NCI-H345 treated with DMSO at 0.1 percent for 48 hours (cell line): Measurements from ENCODE around the gene PAIP2.
"Not testable (repeated sequence)": the region's sequence is repeated elsewhere in the genome, so short reads cannot be mapped to it uniquely, and the experiment has no call there.

Experiments used
- DNase-seq: peaks from one replicate; lab custom pipeline; 2025; ENCODE audit not compliant: unreplicated experiment; lab: John Stamatoyannopoulos, UW

PAIP2 gene, protein sequence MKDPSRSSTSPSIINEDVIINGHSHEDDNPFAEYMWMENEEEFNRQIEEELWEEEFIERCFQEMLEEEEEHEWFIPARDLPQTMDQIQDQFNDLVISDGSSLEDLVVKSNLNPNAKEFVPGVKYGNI

GRCh38 chr5:139341689-139342422 is at the start of gene PAIP2:
Gene PAIP2, plus strand, starts transcription at chr5:139341854. Its CDS starts 21,931 bp downstream, at chr5:139363785.
- peak; percentile 96 for DNase-seq

DNA sequence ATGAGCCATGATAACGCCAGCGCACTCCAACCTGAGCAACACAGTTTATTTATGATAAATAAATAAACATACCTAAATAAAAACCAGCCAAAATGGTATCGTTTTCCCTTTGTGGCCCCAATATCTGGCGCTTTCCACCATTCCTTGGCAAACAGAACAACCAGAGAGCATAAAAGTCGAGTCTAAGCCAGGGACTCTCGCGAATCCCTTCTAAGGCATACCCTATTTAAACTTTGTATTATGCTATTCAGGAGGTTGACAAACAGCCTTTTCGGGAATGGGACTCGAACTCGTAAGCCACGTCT is 48.5 kb upstream of the PAIP2 start:
- DNase-seq, result no peak

GRCh38 chr5:139293507-139294373 is 47.9 kb upstream of the PAIP2 start, which contains the start of gene MATR3:
Gene MATR3, plus strand, starts transcription at chr5:139293740. Its CDS starts 13,676 bp downstream, at chr5:139307416.
- peak; percentile 83 for DNase-seq

DNA sequence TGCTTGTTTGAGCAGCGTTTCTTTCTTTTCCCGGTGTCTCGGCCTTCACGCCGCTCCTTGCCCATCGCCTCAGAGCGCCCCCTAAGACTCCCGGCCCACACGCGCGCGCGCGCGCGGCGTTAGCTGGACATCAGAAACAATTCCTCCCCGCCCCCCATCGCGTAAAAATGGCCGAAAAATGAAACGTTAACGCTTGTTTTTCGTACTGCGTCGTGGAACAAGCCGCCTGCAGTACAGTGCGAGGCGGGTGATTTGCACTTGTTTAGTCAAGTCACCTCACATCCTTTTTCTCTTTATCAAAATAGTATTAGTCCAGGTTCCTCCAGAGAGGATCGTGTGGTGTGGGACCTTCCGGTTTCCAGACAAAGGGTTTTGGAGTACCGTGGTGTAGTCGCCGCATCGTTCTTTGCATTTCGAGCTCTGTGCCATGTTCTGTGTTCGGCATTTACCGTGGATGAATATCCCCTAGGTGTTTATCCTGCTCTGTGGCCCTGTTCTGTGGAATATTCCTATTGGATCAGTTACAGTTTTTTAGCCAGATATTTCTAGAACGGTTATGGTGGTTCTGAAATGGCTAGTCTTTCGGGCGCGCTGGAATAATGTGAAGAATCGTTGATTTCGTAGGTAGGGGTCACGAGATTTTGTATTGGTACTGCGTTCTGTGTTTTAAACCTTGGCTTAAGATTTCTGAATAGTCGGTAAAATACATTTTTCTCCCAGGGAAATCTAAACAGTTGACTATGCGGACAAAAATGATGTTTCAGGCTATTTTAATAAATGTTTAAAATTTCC is 47.1 kb upstream of the PAIP2 start:
- peak; percentile 47 for DNase-seq

GRCh38 chr5:139295346-139296057 is 46.2 kb upstream of the PAIP2 start:
- DNase-seq, result no peak

DNA sequence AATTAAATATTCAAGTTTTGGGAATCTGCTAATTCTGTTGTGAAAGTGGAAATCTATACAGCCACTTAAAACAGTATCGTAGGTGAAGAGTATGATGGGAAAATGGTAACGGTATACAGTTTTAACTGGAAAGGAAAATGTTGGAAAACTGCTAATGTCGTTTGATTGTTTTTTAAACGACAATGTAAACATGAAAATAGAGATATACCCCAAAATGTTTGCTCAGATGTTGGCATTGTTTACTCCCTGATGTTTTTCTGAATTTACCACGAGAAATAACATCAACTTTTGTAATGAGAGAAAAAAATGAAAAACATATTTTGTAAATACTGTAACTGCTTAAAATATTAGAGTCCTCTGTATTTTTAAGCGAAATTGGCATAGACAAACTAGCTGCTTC is 45.5 kb upstream of the PAIP2 start:
- no peak for DNase-seq

DNA sequence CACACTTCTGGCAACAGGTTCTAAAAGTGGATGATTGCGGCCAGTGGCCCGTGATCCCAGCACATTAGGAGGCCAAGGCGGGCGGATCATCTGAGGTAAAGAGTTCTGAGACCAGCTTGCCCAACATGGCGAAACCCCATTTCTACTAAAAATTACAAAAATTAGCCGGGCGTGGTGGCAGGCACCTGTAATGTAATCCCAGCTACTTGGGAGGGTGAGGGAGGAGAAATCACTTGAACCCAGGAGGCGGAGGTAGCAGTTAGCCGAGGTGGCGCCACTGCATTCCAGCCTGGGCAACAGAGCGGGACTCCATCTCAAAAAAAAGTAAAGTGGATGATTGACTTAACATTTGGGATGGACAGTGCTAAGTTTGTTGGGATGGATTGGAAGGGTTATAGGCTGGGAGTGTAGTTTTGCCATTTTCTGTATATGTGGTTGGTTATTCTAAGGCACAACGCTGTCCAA is 44.8 kb upstream of the PAIP2 start:
- DNase-seq, result no peak

- no peak for DNase-seq
These were observed 44.1 kb upstream of the PAIP2 start for GRCh38 chr5:139297439-139298133.

DNA sequence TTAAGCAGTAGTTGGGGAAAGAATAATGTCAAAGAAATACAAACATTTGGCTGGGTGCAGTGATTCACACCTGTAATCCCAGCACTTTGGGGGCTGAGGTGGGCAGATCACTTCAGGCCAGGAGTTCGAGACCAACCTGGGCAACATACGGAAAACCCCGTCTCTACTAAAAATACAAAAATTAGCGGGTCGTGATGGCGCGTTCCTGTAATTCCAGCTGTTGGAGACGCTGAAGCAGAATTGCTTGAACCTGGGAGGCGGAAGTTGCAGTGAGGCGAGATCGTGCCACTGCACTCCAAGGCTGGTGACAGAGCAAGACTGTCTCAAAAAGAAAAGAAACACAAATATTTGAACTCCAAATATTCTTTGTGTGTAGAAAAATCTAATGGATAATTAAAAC is 43.4 kb upstream of the PAIP2 start:
- no peak for DNase-seq

DNA sequence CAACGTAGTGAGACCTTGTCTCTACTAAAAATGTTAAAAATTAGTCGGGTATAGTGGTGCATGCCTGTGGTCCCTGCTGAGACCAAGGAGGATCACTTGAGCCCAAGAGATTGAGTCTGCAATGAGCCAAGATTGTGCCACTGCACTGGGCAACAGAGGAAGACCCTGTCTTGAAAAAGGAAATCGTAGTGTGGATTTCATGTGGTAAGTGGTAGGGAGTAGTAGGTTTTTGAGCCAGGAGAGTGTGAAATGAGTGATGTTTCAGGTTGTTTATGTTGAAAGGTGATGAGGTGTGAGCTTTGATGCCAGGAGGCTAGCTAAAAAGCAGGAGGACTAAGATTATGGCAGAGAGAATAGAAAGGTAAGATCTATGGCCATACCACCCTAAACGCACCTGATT is 42.2 kb upstream of the PAIP2 start:
- no peak for DNase-seq

DNA sequence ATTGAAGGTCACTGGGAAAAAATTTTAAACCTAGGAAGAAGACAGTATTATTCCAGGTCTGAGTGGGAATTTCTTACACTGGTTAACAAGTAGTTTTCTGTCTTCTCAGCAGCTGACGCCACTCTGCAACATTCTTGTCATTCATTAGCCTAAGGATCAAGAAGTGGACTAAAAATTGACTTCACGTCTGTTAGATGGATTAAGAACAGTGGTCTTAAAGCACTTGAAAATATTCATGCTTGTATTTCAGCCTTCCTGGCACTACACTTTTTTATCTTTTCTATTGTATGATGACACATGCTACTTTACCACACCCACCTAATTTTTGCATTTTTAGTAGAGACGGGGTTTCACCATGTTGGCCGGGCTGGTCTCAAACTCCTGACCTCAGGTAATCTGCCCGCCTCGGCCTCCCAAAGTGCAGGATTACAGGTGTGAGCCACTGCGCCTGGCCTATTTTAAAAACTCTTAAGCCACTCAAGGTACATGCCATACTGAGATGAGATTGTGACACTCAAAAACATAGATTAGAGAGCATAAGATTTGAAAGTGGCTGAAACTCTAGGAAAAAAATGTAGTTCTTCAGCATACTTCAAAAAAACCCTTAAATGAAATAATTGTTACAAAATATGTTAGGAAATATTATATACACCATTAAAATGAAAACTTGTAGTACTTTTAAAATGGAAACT is 39.7 kb upstream of the PAIP2 start:
- DNase-seq, result no peak

DNA sequence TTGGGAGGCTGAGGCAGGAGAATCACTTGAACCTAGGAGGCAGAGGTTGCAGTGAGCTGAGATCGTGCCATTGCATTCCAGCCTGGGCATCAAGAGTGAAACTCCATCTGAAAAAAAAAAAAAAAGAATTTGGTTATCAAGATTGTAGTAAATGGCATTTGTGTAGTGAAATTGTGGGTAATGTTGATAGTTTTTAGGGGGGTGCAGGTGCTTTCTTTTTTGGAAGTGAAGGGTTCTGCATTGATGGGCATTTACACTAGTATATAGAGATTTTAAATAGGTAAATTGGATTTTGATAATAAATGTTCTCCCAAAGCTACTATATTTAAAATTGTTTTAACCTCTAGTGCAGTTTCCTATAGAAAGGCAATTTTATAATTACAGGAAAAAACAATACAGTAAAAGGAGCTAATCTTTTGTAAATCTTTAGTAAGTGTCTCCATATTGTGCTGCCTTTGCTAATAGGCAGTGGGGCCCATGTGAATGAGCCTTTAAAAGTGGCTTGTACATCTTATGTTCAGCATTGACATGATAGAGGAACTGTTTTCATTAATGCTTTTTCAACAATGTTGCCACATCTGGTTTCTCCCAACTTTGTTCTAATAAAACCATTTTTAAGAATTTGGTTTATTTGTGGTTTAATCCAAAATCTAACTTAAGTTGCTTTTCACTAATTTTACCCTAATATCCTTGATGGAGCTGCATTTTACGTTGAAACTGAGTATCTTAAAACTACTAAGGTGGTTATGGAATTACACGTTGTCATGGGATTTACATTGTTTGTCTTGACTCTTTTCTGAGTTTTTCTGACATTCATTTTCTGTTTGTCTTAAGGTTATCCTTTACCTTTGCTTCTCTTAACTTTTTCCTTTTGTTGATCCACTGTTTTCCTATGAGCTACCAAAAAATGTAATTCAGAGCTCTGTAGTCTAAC is 37.0 kb upstream of the PAIP2 start:
- DNase-seq, result no peak

GRCh38 chr5:139306197-139306596 is 35.5 kb upstream of the PAIP2 start:
- DNase-seq, result no peak

- no peak for DNase-seq
These were observed 34.9 kb upstream of the PAIP2 start for GRCh38 chr5:139306628-139307379.

- no peak for DNase-seq
These were observed 32.9 kb upstream of the PAIP2 start for GRCh38 chr5:139308797-139309196.

GRCh38 chr5:139310715-139311186 is 30.9 kb upstream of the PAIP2 start:
- DNase-seq, result not testable (repeated sequence)

DNA sequence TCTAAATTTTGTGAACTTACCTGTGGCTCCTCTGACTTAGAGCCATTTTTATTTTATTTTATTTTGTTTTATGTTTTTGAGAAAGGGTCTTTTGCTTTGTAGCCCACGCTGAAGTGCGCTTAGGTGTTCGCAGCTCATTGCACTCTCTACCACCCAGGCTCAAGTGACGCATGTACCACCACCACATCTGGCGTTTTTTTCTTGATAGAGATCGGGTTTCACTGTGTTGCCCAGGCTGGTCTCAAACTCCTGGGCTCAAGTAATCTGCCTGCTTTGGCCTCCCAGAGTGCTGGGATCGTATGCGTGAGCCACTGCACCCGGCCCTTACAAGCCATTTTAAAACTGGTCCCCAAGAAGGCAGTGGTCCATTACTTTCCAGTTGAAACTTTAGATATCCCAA is 29.6 kb upstream of the PAIP2 start:
- DNase-seq, result peak; percentile 18
